Common myeloid progenitor, CD34-positive (primary cell): ENCODE data around the gene COMT.

Experiments used
- CTCF ChIA-PET: fragments of 350-600 bp; sonication (Branson Sonifier 250); formaldehyde crosslinking; loops from one replicate; lab custom pipeline; 2021; ENCODE audit warnings: antibody characterized with exemption; lab: Charles Lee
- POLR2A ChIA-PET: fragments of 350-600 bp; sonication (Branson Sonifier 250); formaldehyde crosslinking; loops from one replicate; lab custom pipeline; 2021; ENCODE audit warnings: antibody characterized with exemption; lab: Charles Lee
- DNase-seq, 3 donors: peaks; one replicate each; pipeline versions ENCODE4 v3.0.0 to v3.0.0-alpha.2; 2013
- H3K27ac ChIP-seq, 2 experiments: 1 replicate in 1 of 2; 2 replicates in 1 of 2; pipeline ENCODE4 v1.7.0; 2013; ENCODE audit warnings: inconsistent platforms in 2 of 2, low read length in 2 of 2, mild to moderate bottlenecking in 2 of 2, low read depth in 1 of 2, moderate library complexity in 1 of 2; ENCODE audit not compliant: severe bottlenecking in 2 of 2, insufficient read depth in 1 of 2, poor library complexity in 1 of 2
- H3K27me3 ChIP-seq, 5 experiments: replicated peaks in 2 of 5; 1 replicate in 3 of 5; 2 replicates in 2 of 5; pipeline versions ENCODE4 v1.6.1 to v1.7.0; 2013; ENCODE audit warnings: low read length in 4 of 5, mild to moderate bottlenecking in 2 of 5, moderate library complexity in 2 of 5, inconsistent platforms in 1 of 5; ENCODE audit not compliant: insufficient read depth in 5 of 5, control insufficient read depth in 4 of 5
- H3K36me3 ChIP-seq, 4 experiments: 1 replicate in 2 of 4; 2 replicates in 2 of 4; pipeline versions ENCODE4 v1.6.1 to v1.7.0; 2013; ENCODE audit warnings: low read length in 3 of 4, control low read depth in 1 of 4, mild to moderate bottlenecking in 1 of 4; ENCODE audit not compliant: control insufficient read depth in 4 of 4, insufficient read depth in 4 of 4
- H3K4me1 ChIP-seq, 4 experiments: 1 replicate in 3 of 4; 2 replicates in 1 of 4; pipeline versions ENCODE4 v1.6.1 to v1.7.1; 2013; ENCODE audit warnings: low read length in 3 of 4, mild to moderate bottlenecking in 3 of 4, control low read depth in 1 of 4, inconsistent platforms in 1 of 4, moderate library complexity in 1 of 4; ENCODE audit not compliant: control insufficient read depth in 4 of 4, insufficient read depth in 4 of 4; ENCODE audit errors: control extremely low read depth in 1 of 4
- H3K4me3 ChIP-seq, 7 experiments: 1 replicate in 4 of 7; 2 replicates in 3 of 7; pipeline versions ENCODE4 v1.5.1 to v1.7.0; 2013; ENCODE audit warnings: mild to moderate bottlenecking in 7 of 7, low read length in 6 of 7, moderate library complexity in 6 of 7, inconsistent platforms in 2 of 7, low read depth in 2 of 7, control low read depth in 1 of 7; ENCODE audit not compliant: insufficient read depth in 4 of 7, control insufficient read depth in 1 of 7; ENCODE audit errors: extremely low read depth in 1 of 7
- H3K9me3 ChIP-seq, 5 experiments: 1 replicate in 4 of 5; 2 replicates in 1 of 5; pipeline versions ENCODE4 v1.6.1 to v1.7.1; 2013; ENCODE audit warnings: low read length in 4 of 5, mild to moderate bottlenecking in 2 of 5, inconsistent platforms in 1 of 5, low read depth in 1 of 5, moderate library complexity in 1 of 5; ENCODE audit not compliant: control insufficient read depth in 4 of 5, insufficient read depth in 2 of 5; ENCODE audit errors: control extremely low read depth in 1 of 5
- WGBS: methylation state at CpG from one replicate; pipeline ENCODE4 v1.1.5; 2013; ENCODE audit not compliant: insufficient coverage; 5-methylcytosine and 5-hydroxymethylcytosine counted together

The COMT gene

GRCh38 chr22:19988331-19988808 lies 46.8 kb downstream of the COMT start:
- Histone ChIP-seq H3K27me3 (no peaks in the 10 kb centered on the region), H3K9me3 (no peaks in the 10 kb centered on the region), H3K4me1 (peaks cover 0 to 32% (median 19%) of the 10 kb centered on the region in 4 experiments), H3K27ac (peak overlapping the region in 1 of 2 experiments; percentile 80), H3K4me3 (no peak overlapping the region), H3K36me3 (no peaks in the 10 kb centered on the region)
- 98% methylated on average over 8 of the region's 9 CpGs for WGBS
- POLR2A ChIA-PET: no interaction called here
- DNase-seq: no peak
- CTCF ChIA-PET: interaction anchor here (0.6 to 2.4 kb wide), 5 partner anchors 13 to 173 kb away, joined by 3 to 7 read pairs (median 3); no protein-coding TSS in a partner anchor

DNA sequence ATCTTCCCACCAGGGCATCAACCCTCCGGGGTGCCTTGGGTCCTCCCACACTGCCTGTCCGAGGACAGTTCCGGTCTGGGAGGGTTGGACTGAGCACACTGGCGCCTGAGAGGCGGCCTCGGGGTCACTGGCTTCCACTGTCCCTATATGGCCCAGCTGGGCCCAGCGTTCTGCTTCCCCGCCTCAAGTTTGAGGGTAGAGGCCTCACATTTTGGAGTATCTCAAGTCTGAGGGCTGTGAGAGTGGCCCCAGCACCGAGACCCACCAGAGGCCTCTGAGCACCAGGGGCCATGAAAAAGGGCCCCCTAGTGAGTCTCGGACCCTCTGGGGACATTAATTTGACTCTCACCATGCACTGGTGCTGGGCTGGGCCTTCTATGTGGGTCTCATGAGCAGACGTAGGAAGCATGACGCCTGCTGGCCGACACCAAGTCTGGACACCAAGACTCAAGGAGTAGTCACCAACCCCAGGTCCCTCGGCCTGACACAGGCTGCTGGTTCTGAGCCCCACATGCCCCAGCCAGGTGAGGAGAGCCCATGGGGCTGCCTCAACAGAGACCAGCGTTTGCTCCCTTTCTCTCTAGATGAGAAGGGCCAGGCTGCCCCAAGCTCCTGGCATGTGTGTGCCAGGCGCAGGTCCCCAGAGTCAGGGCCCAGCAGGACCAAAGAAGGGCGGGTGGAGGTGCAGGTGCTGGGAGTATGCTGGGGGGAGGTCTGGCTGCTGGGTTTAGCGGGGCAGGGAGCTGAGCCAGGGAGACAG lies 47.6 kb downstream of the COMT start:
- Histone ChIP-seq H3K36me3 (no peaks in the 10 kb centered on the region), H3K4me1 (peaks cover 0 to 28% (median 19%) of the 10 kb centered on the region in 4 experiments), H3K27me3 (no peaks in the 10 kb centered on the region), H3K9me3 (no peaks in the 10 kb centered on the region), H3K27ac (peak overlapping the region in 1 of 2 experiments; percentile 80), H3K4me3 (no peak overlapping the region)
- DNase-seq: no peak
- ChIA-PET POLR2A (interaction anchor here (0.6 kb wide), 1 partner anchor 8 kb away, joined by 3 read pairs; no protein-coding TSS in a partner anchor), CTCF (interaction anchor here (0.9 to 3.2 kb wide), 4 partner anchors 20 to 24 kb away, joined by 3 to 12 read pairs (median 6); no protein-coding TSS in a partner anchor)
- WGBS: 97% methylated on average over 15 of the region's 18 CpGs

- no peaks in the 10 kb centered on the region for H3K36me3 ChIP-seq
- no peaks in the 10 kb centered on the region for H3K9me3 ChIP-seq
- ChIA-PET POLR2A (no interaction called here), CTCF (interaction anchor here (2.4 to 3.2 kb wide), 2 partner anchors 23 kb away, joined by 7 to 12 read pairs; no protein-coding TSS in a partner anchor)
- no peaks in the 10 kb centered on the region for H3K27me3 ChIP-seq
- no peak for DNase-seq
- H3K4me3 ChIP-seq: no peak overlapping the region
- 87% methylated on average over 3 of the region's 3 CpGs for WGBS
- H3K27ac ChIP-seq: peak overlapping the region in 1 of 2 experiments; percentile 80
- peaks cover 0 to 24% (median 19%) of the 10 kb centered on the region in 4 experiments for H3K4me1 ChIP-seq
Observed at GRCh38 chr22:19989725-19990067, 48.1 kb downstream of the COMT start.

- Histone ChIP-seq H3K4me3 (no peak overlapping the region), H3K9me3 (no peaks in the 10 kb centered on the region), H3K27ac (peak overlapping the region in 1 of 2 experiments; percentile 80), H3K36me3 (no peaks in the 10 kb centered on the region), H3K27me3 (no peaks in the 10 kb centered on the region), H3K4me1 (peaks cover 0 to 22% (median 17%) of the 10 kb centered on the region in 4 experiments)
- CTCF ChIA-PET: interaction anchor here (1.2 to 3.2 kb wide), 3 partner anchors 12 to 24 kb away, joined by 3 to 12 read pairs (median 7); no protein-coding TSS in a partner anchor
- WGBS: 100% methylated on average over 2 of the region's 2 CpGs
- no peak for DNase-seq
- POLR2A ChIA-PET: no interaction called here
Observed at GRCh38 chr22:19990188-19990587, 48.6 kb downstream of the COMT start.

DNA sequence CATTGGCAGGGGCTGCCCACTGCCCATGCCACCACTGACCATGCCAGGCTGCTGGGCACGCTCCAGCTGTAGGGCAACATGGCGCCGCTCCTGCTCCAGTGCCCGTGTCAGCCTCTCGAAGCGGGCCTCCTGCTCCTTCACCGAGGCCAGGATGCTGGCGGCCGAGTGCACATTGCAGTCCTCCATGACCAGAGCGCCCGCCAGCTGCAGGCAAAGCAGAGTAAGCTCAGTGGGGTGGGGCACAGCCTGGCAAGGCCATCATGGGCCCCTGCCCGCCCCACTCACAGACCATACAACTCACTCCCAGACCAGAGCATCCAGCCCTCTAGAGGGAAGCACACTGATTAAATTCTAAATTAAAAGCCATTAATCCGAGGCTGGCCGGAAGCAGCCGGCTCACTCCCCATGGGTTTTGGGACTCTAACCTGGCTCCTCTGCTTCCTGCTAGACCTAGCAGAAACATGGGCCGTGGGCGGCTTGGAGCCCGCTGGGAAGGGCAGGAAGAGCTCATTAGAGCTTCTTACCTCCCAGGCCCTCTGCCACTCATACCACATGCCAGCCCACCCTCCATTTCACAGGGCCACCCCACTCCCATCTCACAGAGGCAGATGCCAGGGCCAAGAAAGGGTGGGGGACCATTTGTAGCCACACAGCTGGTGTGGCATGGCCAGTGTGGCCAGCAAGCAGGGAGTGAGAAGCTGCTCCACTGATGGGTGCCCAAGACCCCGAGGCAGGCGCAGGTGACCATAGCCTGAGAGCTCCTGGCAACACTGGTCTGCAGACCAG lies 49.2 kb downstream of the COMT start:
- H3K4me3 ChIP-seq: no peak overlapping the region
- no peak for DNase-seq
- H3K27ac ChIP-seq: no peak overlapping the region
- no peaks in the 10 kb centered on the region for H3K9me3 ChIP-seq
- peaks cover 0 to 16% (median 14%) of the 10 kb centered on the region in 4 experiments for H3K4me1 ChIP-seq
- 97% methylated on average over 20 of the region's 20 CpGs for WGBS
- no peaks in the 10 kb centered on the region for H3K36me3 ChIP-seq
- POLR2A ChIA-PET: interaction anchor here (0.6 kb wide), 1 partner anchor 28 kb away, joined by 3 read pairs; no protein-coding TSS in a partner anchor
- CTCF ChIA-PET: interaction anchor here (0.7 to 3.2 kb wide), 5 partner anchors 13 to 37 kb away, joined by 3 to 12 read pairs (median 3); no protein-coding TSS in a partner anchor
- H3K27me3 ChIP-seq: no peaks in the 10 kb centered on the region

- DNase-seq: no peak
- ChIA-PET POLR2A (no interaction called here), CTCF (interaction anchor here (0.7 to 3.2 kb wide), 4 partner anchors 13 to 37 kb away, joined by 3 to 12 read pairs (median 3); no protein-coding TSS in a partner anchor)
- Histone ChIP-seq H3K27ac (no peak overlapping the region), H3K36me3 (no peaks in the 10 kb centered on the region), H3K9me3 (no peaks in the 10 kb centered on the region), H3K27me3 (no peaks in the 10 kb centered on the region), H3K4me1 (peaks cover 0 to 10% (median 9%) of the 10 kb centered on the region in 4 experiments), H3K4me3 (no peak overlapping the region)
Observed at GRCh38 chr22:19991395-19991644, 49.7 kb downstream of the COMT start.
